K562 (cell line): ENCODE measurements around the gene VWA7. TPM values are rescaled to one million over a fixed set of nuclear protein-coding genes. Genes with fewer than 3 reads are reported as not detected.

Source experiments
- ELF2 ChIP-seq: fragments of 250-450 bp; sonication (Bioruptor Pico); IDR thresholded peaks from 2 replicates; pipeline ENCODE4 v1.5.0; 2021; ENCODE audit warnings: mild to moderate bottlenecking
- ERF ChIP-seq: fragments of 450-650 bp; formaldehyde crosslinking; IDR thresholded peaks from 2 replicates; pipeline ENCODE4 v1.4.0; 2020; ENCODE audit warnings: mild to moderate bottlenecking, mixed read lengths
- MECOM ChIP-seq: fragments of 250-450 bp; sonication (Bioruptor Pico); IDR thresholded peaks from 2 replicates; pipeline ENCODE4 v1.8.0; 2022; ENCODE audit warnings: inconsistent platforms
- NELFE ChIP-seq: IDR thresholded peaks from 2 replicates; pipeline ENCODE4 v1.6.1; 2011; ENCODE audit warnings: mild to moderate bottlenecking; ENCODE audit not compliant: insufficient read depth, insufficient read length
- NFRKB ChIP-seq: fragments of 450-650 bp; IDR thresholded peaks from 2 replicates; pipeline ENCODE4 v1.6.1; 2016; ENCODE audit warnings: low read depth
- NR2F6 ChIP-seq: fragments of 450-650 bp; formaldehyde crosslinking; IDR thresholded peaks from 2 replicates; pipeline ENCODE4 v1.4.0; 2020; ENCODE audit warnings: mild to moderate bottlenecking
- RBBP5 ChIP-seq: fragments of 200-600 bp; sonication (generic); IDR thresholded peaks from 2 replicates; pipeline ENCODE4 v1.6.1; 2012; ENCODE audit warnings: borderline replicate concordance, mild to moderate bottlenecking, low read length, control low read depth, inconsistent platforms; ENCODE audit not compliant: insufficient read depth, poor library complexity, severe bottlenecking
- SOX6 ChIP-seq: fragments of 450-650 bp; IDR thresholded peaks from 2 replicates; pipeline ENCODE4 v1.6.1; 2014; ENCODE audit warnings: mild to moderate bottlenecking
- ZNF175 ChIP-seq: fragments of 200-800 bp; sonication (Bioruptor generic); IDR thresholded peaks from 2 replicates; pipeline ENCODE4 v1.6.1; 2016; ENCODE audit warnings: low read depth, mild to moderate bottlenecking, missing genetic modification characterization, missing compliant biosample characterization
- polyA plus RNA-seq, 8 experiments: library from polyadenylated mRNA; depleted of rRNA in 4 of 8; stranded (reverse) in 5 of 8; unstranded in 3 of 8; fragments of >200 nt; fragmentation: Nextera tagmentation in 2 of 8; fragmentation: Illumina TruSeq in 1 of 8; extraction: Ambion mirVana in 2 of 8; extraction: Trizol in 1 of 8; gene quantifications; 2 replicates each; pipeline versions ENCODE4 v1.2.1 to v1.2.3, GENCODE V29; 2011 to 2014; ENCODE audit warnings: inconsistent platforms in 1 of 8, missing spikeins in 1 of 8
- total RNA-seq, 7 experiments: library from RNA; depleted of rRNA in 6 of 7; stranded (reverse); fragments of >200 nt in 6 of 7; fragmentation: Illumina TruSeq in 2 of 7; extraction: Trizol in 2 of 7; gene quantifications; 2 replicates each; pipeline versions ENCODE4 v1.2.1 to v1.2.3, GENCODE V29; 2011 to 2021; ENCODE audit warnings: low replicate concordance in 1 of 7
- TF ChIP-seq, protein P1 (sequence below), 2 experiments: fragments of 250-450 bp in 1 of 2; fragments of 450-650 bp in 1 of 2; sonication (Bioruptor Pico) in 1 of 2; IDR thresholded peaks; 2 replicates each; pipeline versions ENCODE4 v1.6.1 to v1.8.0; 2016 to 2021; ENCODE audit warnings: mild to moderate bottlenecking in 2 of 2, moderate library complexity in 2 of 2, missing compliant biosample characterization in 1 of 2, missing genetic modification characterization in 1 of 2
- TF ChIP-seq, protein P2 (sequence below): fragments of 250-450 bp; sonication (Bioruptor Pico); IDR thresholded peaks from 2 replicates; pipeline ENCODE4 v1.4.0; 2020
- TF ChIP-seq, protein P3 (sequence below), 3 experiments: fragments of 200-800 bp in 1 of 3; fragments of 250-450 bp in 1 of 3; fragments of 450-650 bp in 1 of 3; sonication (Bioruptor Pico) in 1 of 3; sonication (Bioruptor generic) in 1 of 3; formaldehyde crosslinking in 1 of 3; IDR thresholded peaks; 2 replicates each; pipeline versions ENCODE4 v1.6.1 to v1.8.0; 2016 to 2022; ENCODE audit warnings: mild to moderate bottlenecking in 2 of 3, missing genetic modification characterization in 2 of 3, missing compliant biosample characterization in 1 of 3, moderate library complexity in 1 of 3
- TF ChIP-seq, protein P4 (sequence below): fragments of 250-450 bp; sonication (Bioruptor Pico); IDR thresholded peaks from 2 replicates; pipeline ENCODE4 v1.5.0; 2020; ENCODE audit warnings: mild to moderate bottlenecking, borderline replicate concordance

VWA7 gene
- total and polyA plus RNA-seq, 9 of the 15 experiments (the other 6 are each of a cell fraction or from before 2014, with no cell fraction given) = 0.18 to 2.9 (median 0.95) TPM

DNA sequence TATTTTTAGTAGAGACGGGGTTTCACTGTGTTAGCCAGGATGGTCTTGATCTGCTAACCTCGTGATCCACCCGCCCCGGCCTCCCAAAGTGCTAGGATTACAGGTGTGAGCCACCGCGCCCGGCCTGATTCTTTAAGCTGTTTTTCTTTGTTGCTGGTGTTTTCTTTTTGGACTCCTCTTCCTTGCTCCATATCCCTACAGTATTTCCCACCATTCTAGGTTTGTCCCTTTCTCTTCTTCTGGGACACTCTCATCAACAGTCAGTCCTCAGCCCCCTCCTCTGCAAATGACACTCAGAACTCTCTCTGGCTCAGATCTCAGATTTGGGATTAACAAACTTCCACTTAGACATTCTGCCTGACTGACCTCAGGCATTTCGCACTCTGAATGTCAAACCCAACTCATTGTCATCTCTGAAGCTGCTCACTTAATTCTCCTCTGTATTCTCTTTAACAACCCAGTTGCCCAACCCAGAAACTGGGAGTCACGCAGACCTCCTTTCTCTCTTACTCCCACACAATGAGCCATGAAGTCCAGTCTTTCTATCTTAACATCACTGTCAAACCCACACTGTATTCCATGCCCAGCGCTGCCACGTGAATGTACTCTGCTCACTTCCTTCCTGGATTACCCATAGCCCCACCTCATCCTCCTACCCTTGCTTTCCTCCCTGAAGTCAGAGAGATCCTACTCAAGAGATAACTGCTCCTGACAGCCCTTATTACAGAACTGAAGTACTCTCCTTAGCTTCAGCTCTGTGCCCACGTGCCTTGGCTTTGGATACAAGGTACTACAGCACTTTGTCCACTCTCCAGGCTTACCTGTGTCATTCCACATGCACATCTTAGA, 51.4 kb downstream of the VWA7 start (continued):
- TF ChIP-seq, protein P1, sequence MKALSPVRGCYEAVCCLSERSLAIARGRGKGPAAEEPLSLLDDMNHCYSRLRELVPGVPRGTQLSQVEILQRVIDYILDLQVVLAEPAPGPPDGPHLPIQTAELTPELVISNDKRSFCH (CRISPR knock-in tag; IDR thresholded peaks at IDR 0.05) = no peak
- TF ChIP-seq, protein P1 (tag; IDR thresholded peaks at IDR 0.05) = peak; percentile 86
- TF ChIP-seq ZNF175 (peak; percentile 97), NFRKB (peak; percentile 81), MECOM (CRISPR knock-in tag) (peak; percentile 78; the same call in 1 of the 2 replicates), SOX6 (peak; percentile 37; the same call in 1 of the 2 replicates), ELF2 (CRISPR knock-in tag) (peak; percentile 89), RBBP5 (peak; percentile 43), NELFE (no peak), ERF (CRISPR knock-in tag) (peak; percentile 53; the same call in 1 of the 2 replicates), NR2F6 (CRISPR knock-in tag) (peak; percentile 78; the same call in 1 of the 2 replicates)
- TF ChIP-seq, protein P2, sequence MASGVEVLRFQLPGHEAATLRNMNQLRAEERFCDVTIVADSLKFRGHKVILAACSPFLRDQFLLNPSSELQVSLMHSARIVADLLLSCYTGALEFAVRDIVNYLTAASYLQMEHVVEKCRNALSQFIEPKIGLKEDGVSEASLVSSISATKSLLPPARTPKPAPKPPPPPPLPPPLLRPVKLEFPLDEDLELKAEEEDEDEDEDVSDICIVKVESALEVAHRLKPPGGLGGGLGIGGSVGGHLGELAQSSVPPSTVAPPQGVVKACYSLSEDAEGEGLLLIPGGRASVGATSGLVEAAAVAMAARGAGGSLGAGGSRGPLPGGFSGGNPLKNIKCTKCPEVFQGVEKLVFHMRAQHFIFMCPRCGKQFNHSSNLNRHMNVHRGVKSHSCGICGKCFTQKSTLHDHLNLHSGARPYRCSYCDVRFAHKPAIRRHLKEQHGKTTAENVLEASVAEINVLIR (CRISPR knock-in tag) = peak; percentile 48; the same call in 1 of the 2 replicates
- TF ChIP-seq, protein P3, sequence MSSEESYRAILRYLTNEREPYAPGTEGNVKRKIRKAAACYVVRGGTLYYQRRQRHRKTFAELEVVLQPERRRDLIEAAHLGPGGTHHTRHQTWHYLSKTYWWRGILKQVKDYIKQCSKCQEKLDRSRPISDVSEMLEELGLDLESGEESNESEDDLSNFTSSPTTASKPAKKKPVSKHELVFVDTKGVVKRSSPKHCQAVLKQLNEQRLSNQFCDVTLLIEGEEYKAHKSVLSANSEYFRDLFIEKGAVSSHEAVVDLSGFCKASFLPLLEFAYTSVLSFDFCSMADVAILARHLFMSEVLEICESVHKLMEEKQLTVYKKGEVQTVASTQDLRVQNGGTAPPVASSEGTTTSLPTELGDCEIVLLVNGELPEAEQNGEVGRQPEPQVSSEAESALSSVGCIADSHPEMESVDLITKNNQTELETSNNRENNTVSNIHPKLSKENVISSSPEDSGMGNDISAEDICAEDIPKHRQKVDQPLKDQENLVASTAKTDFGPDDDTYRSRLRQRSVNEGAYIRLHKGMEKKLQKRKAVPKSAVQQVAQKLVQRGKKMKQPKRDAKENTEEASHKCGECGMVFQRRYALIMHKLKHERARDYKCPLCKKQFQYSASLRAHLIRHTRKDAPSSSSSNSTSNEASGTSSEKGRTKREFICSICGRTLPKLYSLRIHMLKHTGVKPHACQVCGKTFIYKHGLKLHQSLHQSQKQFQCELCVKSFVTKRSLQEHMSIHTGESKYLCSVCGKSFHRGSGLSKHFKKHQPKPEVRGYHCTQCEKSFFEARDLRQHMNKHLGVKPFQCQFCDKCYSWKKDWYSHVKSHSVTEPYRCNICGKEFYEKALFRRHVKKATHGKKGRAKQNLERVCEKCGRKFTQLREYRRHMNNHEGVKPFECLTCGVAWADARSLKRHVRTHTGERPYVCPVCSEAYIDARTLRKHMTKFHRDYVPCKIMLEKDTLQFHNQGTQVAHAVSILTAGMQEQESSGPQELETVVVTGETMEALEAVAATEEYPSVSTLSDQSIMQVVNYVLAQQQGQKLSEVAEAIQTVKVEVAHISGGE (CRISPR knock-in tag; IDR thresholded peaks at IDR 0.05) = 0 out of 6 replicates have a peak, but pooled peaks of 1 of the 3 experiments have one; percentile 33
- TF ChIP-seq, protein P4, sequence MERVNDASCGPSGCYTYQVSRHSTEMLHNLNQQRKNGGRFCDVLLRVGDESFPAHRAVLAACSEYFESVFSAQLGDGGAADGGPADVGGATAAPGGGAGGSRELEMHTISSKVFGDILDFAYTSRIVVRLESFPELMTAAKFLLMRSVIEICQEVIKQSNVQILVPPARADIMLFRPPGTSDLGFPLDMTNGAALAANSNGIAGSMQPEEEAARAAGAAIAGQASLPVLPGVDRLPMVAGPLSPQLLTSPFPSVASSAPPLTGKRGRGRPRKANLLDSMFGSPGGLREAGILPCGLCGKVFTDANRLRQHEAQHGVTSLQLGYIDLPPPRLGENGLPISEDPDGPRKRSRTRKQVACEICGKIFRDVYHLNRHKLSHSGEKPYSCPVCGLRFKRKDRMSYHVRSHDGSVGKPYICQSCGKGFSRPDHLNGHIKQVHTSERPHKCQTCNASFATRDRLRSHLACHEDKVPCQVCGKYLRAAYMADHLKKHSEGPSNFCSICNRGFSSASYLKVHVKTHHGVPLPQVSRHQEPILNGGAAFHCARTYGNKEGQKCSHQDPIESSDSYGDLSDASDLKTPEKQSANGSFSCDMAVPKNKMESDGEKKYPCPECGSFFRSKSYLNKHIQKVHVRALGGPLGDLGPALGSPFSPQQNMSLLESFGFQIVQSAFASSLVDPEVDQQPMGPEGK (CRISPR knock-in tag) = 0 out of 2 replicates have a peak, but pooled peaks have one; percentile 7
